ENCODE measurements around the gene PLXNA4. TPM values are rescaled to one million over a fixed set of nuclear protein-coding genes. Genes with fewer than 3 reads are reported as not detected.

The PLXNA4 gene
- total and polyA plus RNA-seq, 3 donors from 2014 or later: 3.4 to 5.5 (median 3.8) TPM

- TF ChIP-seq CTCF (IDR thresholded peaks at IDR 0.05) (no peak), POLR2A (IDR thresholded peaks at IDR 0.05) (no peak)
- H3K27ac ChIP-seq: no peak overlapping the region
- intact Hi-C loops (cut with DNase I; ENCODE audit: low total_unique reads): no loop called here
Measured at GRCh38 chr7:132108563-132108962, 467.7 kb downstream of the PLXNA4 start.

GRCh38 chr7:132106491-132106890 lies 469.8 kb downstream of the PLXNA4 start:
- Histone ChIP-seq H3K36me3 (ENCODE audit: low read depth, missing control alignments) (no peaks in the 10 kb centered on the region), H3K9me3 (no peaks in the 10 kb centered on the region), H3K4me3 (no peak overlapping the region), H3K27ac (no peak overlapping the region), H3K27me3 (no peaks in the 10 kb centered on the region), H3K4me1 (no peaks in the 10 kb centered on the region)
- 92 to 97% methylated on average over 7 of the region's 7 CpGs for WGBS, 2 donors
- no peak for DNase-seq
- TF ChIP-seq CTCF (IDR thresholded peaks at IDR 0.05): no peak
- no peak for TF ChIP-seq POLR2A (IDR thresholded peaks at IDR 0.05)
- intact Hi-C loops (cut with DNase I; ENCODE audit: low total_unique reads): no loop called here

More at GRCh38 chr7:132108563-132108962, 467.7 kb downstream of the PLXNA4 start:
- H3K4me3 ChIP-seq: no peak overlapping the region
- H3K27me3 ChIP-seq: no peaks in the 10 kb centered on the region
- no peaks in the 10 kb centered on the region for H3K4me1 ChIP-seq
- DNase-seq: no peak
- H3K36me3 ChIP-seq (ENCODE audit: low read depth, missing control alignments): no peaks in the 10 kb centered on the region
- 79 to 84% methylated on average over 4 of the region's 4 CpGs for WGBS, 2 donors
- no peaks in the 10 kb centered on the region for H3K9me3 ChIP-seq

GRCh38 chr7:132105096-132105495 lies 471.2 kb downstream of the PLXNA4 start:
- TF ChIP-seq POLR2A (IDR thresholded peaks at IDR 0.05): no peak
- TF ChIP-seq CTCF (IDR thresholded peaks at IDR 0.05): no peak
- Histone ChIP-seq H3K9me3 (no peaks in the 10 kb centered on the region), H3K4me3 (no peak overlapping the region), H3K36me3 (ENCODE audit: low read depth, missing control alignments) (no peaks in the 10 kb centered on the region), H3K27me3 (no peaks in the 10 kb centered on the region), H3K4me1 (no peaks in the 10 kb centered on the region), H3K27ac (no peak overlapping the region)
- no peak for DNase-seq
- 84 to 86% methylated on average over 3 of the region's 3 CpGs for WGBS, 2 donors
- intact Hi-C loops (cut with DNase I; ENCODE audit: low total_unique reads): no loop called here

GRCh38 chr7:132103718-132104117 lies 472.6 kb downstream of the PLXNA4 start:
- DNase-seq: no peak

More at GRCh38 chr7:132103718-132104117, 472.6 kb downstream of the PLXNA4 start:
- Histone ChIP-seq H3K36me3 (ENCODE audit: low read depth, missing control alignments) (no peaks in the 10 kb centered on the region), H3K4me1 (no peaks in the 10 kb centered on the region), H3K9me3 (no peaks in the 10 kb centered on the region), H3K27me3 (no peaks in the 10 kb centered on the region), H3K27ac (no peak overlapping the region), H3K4me3 (no peak overlapping the region)
- TF ChIP-seq CTCF (IDR thresholded peaks at IDR 0.05): no peak
- no peak for TF ChIP-seq POLR2A (IDR thresholded peaks at IDR 0.05)
- intact Hi-C loops (cut with DNase I; ENCODE audit: low total_unique reads): no loop called here
- WGBS, 2 donors: 81 to 83% methylated on average over 3 of the region's 3 CpGs
